ENCODE measurements around the gene TNNT3.

TNNT3 gene

DNA sequence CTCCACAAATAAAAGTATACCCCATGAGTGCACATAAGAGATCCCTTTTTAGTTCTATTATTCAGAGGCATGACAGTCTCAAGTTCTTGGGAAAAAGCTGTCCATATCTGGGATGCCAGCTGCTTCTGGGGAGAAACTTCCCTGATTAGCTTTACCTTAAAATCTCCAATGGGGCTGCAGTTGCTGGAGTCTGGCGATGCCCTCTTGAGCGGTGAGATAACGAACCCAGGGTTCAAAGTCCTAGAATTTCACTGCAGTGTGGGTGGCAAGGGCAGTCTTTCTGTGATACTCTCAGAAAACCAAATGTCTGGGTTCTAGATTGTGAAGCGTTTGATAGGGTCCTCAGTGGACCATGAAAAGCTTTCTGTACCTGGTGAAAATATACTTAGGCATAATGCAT, 20.4 kb upstream of the TNNT3 start:
- DNase-seq: no peak

DNA sequence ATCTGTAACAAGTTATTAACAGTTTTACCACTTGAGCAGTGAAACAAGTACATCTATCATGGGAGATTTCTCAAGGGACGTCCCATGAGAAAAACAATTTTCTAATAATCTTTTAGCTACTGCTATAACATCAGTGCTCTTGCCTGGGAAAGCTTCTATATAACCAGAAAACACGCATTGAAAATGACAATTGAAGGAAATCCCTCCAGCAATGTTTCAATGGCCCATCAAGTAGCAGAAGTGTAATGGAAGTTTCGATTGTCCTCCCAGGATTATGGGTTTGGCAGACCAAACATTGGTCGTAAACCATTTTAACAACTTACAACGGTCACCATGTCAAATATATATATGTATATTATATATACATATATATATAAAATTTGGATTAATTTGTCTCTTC, 19.8 kb upstream of the TNNT3 start:
- DNase-seq: no peak

DNA sequence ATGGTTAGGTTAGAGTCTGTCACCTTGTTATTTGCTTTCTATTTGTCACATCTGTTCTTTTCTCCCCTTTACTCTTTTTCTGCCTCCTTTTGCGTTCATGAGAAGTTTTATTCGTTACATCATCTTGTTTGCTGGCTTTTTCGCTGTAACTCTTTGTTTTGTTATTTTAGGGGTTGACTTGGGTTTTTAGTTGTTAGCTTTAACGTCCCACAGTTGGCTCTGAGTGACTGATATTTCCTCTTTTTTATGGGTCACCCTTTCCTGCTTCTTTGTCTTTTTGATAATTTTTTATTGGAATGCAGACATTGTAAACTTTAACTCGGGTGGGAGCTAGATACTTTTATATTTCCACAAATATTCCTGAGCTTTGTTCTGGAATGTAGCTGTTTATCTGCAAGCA, 13.3 kb upstream of the TNNT3 start:
- no peak for DNase-seq

DNA sequence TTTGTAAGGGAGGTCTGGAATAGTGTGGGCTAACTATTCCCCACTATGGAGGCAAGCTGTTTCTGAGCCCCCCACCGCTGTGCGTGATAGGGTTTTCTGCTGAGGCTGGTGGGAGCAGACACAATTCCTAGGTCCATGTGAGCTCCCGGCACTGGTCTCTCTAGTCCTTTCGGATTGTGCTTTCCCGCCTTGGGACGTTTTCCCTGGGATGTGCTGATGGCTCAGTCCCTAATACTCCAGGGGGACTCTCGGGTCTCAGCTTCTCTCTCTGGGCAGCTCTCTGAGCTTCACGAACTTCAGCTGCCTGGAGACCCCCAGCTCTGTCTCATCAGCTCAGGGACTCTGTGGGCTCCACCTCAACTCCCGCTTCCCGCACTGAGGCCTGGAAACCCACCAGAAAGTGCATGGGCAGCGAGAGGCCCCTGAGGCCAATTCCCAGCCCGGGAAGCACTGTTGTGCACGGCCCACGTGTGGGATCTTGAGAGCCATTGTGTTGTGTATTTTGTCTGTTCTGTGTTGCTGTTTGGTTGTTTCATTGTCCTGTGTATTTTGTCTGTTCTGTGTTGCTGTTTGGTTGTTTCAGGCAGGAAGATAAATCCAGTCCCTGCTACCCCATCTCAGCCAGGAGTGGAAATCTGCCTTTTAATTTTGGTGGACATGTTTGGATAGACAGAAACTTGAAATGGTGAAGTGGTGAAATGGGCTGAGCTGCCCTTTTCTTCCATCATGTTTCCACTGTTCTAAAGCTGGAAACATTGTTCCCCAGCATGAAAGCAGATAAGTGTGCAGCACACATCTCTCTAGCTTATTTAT, 12.7 kb upstream of the TNNT3 start:
- no peak for DNase-seq

DNA sequence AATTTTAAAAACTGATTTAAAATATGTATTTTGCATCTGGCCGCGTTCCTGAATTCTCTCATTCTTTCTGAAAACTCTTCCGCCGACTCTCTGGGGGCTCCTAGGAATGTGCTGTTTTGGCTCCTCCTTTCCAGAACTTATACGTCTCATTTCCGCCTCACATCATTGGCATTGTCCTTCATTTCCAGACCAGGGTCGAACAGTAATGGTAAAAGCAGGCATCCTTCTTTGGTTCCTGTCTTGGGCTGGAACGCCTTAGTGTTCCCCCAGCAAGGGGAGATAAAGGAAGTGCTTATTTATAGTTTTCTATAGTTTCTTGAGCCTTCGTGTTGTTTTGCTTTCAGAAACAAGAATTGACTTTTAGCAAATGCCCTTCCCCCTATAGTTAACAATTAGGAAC, 10.9 kb upstream of the TNNT3 start:
- no peak for DNase-seq

DNA sequence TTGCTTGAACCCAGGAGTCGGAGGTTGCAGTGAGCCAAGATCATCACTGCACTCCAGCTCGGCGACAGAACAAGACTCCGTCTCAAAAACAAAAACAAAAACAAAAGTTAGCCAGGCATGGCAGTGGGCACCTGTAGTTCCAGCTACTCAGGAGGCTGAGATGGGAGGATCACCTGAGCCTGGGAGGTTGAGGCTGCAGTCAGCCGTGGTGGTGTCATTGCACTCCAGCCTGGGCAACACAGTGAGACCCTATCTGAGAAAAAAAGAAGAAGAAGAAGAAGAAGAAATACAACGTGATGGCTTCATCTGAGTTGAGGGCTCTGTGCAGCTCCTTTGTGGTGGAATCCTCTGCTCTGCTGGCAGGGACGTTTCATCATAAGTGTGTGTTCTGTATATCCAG, 10.0 kb upstream of the TNNT3 start:
- no peak for DNase-seq

DNA sequence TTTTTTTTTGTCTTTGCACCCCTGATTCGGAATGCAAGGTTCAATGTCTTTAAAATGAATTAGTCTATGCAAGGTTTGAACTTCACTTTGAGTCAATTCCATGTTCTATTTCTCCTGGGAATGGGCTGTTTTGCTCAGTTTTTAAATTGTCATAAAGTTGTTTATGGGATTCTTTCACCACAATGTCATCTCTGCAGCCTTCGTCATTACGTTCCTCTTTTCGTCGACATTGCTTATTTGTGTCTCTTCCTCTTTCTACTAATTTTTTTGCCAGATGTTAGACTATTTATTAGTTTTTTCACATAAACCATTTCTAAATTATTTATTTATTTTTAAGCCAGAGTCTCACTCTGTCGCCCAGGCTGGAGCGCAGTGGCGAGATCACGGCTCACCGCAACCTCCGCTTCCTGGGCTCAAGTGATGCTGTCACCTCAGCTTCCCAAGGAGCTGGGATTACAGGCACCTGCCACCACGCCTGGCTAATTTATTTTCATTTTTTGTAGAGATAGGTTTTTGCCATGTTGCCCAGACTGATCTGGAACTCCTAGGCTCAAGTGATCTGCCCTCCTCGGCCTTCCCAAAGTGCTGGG, 7.1 kb upstream of the TNNT3 start:
- DNase-seq: no peak

DNA sequence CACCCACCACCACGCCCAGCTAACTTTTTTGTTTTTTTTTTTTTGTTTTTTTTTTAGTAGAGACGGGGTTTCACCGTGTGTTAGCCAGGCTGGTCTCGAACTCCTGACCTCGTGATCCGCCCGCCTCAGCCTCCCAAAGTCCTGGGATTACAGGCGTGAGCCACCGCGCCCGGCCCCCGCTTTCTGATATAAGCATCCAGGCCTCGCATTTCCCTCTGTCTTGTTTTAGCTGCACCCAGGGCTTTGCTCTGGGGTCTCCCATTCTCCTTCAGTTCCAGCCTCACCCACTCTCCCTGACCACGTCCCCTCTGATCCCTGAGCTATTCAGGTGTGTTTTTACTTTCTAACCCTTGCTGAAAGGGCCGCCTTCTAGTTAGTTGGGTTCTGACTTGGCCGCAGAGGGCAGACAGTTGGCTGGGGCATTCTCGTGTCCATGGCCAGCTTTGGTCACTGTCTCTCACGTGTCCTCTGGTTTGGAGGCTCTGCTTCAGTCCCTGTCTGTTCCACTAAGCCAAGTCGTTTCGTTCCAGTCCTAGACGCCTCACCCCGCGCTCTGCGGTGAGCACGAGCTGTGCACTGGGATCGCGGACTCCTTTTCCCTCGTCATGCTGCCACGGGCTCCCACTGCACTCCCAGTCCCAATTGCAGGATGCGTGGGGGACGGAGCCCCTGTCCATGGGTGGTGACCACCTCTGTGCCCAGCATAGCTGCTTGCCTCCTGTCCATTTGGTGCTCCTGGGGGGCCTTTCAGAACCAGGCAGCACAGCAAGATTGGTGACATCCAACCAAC, 6.0 kb upstream of the TNNT3 start:
- DNase-seq: no peak

DNA sequence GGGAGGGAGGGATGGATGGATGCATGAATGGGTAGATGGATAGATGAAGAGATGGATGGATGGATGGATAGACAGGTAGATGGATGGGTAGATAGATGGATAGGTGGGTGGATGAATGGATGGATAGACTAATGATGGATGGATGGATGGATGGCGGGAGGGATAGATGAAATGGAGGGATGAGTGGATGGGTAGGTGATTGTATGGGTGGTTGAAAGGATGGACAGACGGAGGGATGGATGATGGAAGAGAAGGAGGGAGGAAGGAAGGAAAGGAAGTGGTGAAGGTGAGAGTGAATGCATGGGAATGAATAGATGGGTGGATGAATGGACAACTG, 3.7 kb upstream of the TNNT3 start:
- no peak for DNase-seq

DNA sequence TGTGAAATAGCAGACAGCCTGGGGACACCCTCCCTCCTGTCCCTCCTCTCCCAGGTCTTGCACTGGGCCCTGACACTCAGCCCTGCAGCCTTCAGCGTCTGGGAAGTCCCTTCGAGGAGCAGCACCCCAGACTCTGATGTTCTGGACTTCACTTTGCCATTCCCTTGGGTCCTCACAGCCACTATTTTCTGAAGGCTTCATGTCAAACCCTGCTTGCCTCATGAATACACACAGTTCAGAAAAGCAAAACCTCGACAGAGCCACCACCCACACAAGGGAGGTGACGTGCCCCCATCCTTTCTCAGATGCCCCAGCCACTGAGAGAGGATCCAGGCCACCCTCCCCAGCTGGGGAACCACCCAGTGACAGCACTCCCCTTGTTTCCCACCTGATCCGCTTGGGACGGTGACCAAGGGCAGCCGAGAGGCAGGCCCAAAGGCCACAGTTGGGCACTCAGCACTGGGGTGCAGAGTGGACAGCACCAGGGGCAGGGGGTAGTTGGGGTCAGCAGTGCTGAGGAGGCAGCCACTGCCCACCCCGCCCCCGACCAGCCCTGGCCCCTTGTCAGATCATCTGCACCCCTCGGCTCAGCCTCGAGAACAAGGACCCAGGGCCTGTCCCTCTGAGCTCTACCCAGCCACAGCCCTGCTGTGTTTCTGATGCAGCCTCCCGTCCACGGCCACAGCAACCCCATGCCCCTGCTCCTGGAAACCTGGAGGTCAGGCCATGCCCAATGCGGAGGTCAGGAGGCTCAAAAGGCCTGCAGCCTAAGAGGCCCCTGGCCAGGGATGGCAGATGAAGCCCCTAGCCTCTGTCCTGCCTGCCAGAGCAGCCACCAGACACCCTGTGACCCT, 3.1 kb upstream of the TNNT3 start:
- DNase-seq: no peak

DNA sequence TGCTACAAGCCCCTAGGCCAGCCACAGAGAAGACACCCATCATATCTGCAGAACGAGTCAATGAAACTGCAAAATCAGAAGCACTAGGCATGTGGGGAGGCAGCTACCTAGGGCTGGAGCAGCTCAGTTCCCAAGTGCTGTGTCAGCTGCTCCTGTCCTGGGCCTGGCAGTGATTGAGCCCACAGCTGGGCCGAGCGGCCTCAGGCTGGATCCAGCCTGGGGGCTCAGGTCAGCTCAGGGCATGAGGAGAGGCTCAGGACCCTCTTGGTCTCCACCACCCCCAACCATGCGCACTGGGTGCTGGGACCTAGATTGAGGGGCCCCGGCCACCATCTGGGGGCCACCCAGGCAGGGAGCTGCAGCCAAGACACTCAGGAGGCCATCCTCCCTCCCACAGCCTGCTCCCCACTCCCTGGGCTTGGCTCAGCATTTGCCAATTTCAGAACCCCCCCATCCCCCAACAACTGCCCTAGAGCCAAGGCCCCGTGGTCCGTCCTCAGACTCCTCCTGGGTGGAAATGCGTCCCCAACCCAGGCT, 2.4 kb upstream of the TNNT3 start:
- DNase-seq: no peak

DNA sequence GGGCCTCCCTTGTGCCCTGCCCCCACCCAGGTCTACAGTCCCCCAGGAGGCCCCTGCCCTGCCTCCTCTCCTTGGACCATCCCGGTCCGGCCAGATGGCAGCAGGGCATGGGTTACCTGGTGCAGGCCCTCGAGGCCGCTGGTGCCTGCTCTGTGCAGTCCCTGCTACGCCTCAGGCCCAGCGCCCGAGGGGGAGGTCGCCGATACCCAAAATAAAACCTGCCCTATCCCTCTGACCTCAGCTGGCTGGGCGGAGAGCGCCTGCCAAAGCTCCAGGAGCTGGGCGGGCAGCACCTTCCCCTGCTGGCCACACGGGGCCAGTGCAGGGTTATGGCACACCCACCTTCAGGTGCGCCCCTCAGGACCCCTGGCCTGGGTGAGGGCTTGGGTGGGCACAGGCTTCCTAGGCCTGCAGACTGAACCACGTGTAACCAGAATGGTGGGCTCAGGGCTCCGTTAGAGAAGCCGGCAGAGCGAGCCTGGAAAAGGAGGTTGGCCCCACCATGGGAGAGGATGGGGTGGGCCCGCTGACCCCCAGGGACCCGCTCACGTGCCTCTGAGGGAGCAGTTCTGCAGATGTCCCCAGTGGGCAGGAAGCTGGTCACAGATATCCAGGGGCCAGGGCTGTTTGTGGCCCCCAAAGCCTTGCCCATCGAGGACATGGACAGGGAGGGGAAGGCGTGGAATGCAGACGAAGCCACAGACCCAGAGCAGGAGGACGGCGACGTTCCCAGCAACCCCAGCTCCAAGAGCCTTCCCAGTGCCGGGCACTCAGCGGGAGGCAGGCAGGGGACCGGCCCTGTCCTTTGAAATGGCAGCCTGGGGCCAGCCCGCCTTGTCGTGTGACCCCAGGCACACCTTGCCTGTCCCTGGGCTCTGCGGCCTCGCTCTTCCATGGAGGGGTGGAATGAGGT, 1.7 kb upstream of the TNNT3 start:
- DNase-seq: no peak

DNA sequence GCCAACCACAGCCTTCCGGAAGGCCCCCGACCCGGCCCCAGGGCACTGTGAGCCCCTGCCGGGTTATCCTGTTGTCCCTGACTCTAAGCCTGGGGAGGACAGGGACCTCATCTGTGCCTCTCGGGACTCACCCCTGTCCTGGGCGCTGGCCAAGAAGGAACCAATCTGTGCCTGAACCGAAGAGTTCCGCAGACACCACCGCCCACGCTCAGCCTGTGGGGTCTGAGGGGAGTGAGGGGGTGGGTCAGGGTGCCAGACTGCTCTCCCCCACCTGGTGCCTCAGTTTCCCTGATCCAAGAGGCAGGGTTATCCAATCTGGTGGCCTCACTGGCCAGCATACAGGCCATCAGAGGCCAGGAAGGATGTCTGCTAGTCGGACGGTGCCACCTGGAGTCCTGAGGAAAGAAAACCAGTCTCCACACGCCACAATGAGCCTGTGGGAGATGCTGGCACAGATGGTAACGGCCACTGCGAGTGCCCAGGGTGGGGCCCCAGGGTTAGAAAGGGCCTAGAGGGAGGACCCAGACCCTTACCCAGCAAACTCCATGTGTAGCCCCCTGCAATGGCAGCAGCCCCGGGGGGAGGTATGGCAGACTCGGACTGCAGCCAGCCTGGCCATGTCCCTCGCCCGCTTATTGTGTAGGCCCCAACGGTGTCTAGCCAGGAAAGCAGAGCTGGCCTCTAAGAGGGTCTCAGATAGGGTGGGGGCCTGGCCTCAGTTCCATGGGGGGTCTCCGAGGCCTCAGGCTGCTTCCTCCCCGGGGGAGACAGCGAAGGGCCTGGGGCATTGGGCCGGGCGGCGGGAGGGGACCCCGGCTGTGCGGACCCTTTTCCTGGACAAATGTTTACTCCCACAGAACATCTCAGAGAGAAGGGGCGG, 827 bp upstream of the TNNT3 start:
- no peak for DNase-seq

DNA sequence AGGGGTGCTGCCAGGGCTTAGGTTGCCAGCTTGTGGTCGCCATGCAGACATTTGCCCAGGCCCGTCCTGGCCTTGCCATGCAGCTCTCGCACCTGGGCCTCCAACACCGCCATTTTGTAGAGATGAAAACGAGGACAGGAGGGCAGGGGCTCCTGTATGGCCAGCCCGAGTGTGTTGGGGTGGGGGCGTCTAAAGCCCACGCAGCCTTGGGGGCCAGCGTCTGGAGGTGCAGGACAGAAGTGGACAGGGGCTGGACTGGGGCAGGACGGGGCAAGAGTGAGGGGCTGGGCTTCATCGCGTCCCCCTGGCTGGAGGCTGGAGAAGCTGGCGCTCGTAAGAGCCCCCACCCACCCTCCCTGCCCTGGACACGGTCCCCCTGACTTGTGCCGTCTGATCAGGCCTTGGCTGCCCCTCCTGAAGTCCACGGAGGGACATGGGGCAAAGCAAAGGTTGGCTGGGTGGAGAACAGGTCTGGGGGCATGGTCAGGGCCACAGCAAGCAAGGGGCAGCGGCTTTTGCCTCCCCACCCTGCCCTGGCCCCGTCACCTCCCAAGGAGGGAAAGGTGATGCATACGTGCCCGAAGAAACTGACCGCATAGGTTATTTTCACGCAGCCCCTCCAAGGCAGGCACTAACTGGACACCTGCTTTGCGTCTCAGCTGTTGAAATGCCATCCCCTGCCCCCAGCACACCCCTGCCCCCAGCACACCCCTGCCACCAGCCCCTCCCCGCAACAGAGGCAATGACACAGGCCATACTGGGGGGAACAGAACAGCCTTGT, 815 bp downstream of the TNNT3 start:
- DNase-seq: no peak

DNA sequence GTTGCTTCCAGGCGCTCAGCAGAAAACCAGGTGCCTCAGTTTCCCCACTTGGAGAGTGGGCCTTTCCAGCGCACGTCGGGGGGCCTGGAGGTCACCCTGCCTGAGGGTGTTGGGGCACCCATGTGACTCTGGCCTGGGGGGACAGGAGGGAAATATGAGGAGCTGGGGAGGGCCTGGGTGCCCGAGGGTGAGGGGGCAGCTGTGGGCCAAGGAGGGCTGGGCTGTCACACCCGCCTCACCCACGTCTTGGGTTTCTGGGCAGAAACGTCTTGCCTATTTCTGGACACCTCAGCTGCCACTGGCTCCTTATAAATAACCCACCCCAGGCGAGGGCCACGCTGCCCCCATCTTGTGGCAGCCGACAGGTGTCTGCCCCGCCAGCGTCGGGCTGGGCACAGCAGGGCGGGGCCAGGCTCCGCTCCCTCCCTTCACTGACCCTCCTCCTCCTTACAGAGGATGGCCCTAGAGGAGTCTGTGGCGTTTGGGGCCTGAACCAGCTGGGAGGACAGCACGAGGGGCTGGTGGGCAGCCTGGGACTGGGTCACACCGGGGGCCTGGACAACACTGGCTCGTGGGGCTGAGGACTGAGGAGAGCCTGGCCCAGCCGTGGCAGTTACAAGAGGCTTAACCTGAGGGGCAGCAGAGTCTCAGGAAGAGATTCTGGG, 1.5 kb downstream of the TNNT3 start:
- DNase-seq: no peak

DNA sequence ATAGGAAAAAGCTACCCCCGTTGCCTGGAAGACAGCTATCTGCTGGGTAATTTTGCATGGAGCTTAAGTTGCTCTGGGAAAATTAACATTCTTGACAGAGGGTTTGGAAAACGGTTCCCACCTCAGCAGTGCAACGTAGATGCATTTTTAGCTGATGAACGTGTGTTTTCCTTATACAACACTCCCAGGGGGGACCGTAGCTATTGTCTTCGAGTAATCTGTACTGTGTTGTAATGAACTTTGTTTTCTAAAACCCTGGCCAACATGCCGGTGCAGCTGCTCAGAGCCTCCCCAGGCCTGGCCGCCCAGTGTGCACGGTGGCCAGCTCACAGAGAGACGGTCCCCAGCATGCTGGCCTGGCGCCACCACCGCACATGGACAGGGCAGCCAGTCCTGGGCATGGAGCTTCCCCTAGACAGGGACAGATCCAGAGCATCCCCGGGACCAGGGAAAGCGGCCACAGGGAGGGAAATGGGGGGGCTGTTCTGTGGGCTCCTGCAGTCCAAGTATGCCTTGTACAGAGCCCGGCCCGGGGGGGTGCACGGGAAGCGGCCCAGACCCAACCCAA, 2.2 kb downstream of the TNNT3 start:
- DNase-seq: no peak

DNA sequence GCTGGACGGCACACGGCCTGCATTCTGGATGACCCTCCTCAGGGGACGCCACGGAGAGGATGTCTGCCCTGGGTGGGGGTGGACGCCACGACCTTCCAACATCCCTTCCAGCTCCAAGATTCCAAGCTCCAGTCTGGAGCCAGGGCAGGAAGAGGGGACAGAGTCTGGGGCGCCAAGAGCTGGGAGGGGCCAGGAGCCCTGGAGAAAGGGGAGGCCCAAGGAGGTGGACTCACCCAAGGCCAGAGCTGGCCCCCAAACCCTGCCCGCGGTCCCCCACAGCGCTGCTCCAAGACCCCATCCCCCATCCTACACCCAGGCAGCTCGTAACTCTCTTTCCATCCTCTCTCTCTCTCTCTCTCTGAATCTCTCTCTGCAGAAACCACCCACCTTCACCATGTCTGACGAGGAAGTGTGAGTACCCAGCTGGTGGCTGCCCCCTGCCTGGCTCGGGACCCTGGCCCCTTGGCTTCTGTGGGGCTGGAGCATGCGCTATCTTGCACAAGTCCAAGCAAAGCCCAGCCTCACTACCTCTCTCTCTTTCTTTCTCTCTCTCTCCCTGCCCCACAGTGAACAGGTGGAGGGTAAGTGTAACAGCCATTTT, 3.1 kb downstream of the TNNT3 start:
- no peak for DNase-seq

DNA sequence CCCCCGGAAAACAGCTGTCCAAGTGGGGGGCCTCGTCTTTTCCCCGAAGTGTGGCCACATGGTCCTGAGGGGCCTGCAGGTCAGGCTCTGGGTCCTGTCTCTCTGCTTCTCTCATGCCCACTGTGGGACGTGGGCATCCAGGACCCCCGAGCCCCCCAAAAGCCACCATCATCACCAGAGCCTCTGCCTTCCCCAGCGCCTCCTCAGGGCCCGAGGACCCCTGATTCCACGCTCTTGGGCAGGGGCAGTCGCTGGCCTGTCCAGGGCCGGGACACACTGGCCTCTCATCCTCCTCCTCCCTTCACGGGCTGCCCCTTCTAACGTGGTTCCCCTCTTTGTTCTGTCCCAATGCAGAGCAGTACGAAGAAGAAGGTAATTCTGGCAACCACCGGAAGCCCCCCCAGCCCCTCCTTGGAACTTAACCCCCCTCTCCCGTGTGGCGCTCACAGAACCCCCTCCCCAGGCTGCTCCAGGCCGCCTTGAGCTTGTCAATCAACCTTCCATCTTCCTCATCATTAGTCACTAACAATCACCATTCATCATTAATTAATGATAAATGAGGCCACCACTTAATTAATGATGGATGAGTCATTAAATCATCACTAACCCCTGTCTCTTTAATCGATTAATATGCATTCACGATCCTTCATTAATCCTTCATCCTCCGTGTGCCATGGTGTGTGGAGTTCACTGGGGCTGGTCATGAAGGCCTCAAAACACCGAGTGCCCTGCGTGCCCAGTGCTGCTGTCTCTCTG, 3.9 kb downstream of the TNNT3 start:
- DNase-seq: no peak

Data from T-helper 1 cell (primary cell).